ENCODE measurements around the gene AQP7.
"Not testable (repeated sequence)": the region's sequence is repeated elsewhere in the genome, so short reads cannot be mapped to it uniquely, and the experiment has no call there.

The AQP7 gene

DNA sequence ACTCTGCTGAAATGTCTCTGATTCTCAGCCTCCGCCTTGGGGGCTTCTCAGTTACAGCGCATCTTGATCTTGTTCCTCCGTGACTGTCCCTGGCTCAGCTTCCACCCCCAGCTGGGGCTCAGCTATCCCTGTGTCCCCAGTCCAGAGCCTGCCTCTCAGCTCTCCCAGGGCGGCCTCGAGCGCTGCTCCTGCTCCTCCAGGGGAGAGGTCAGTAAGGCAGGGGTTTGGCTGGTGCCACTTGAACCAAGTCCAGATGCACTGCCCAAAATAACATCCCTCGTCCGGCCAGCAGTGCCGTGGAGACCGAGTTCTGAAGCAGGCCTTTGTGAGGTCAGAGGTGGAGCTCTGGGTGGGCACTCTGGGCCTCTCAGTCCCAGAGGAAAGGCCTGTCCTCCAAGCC is at the start of gene AQP7:
AQP7 (minus strand) TSS at position 198 of the 400 bp plus-strand sequence. CDS start 1,306 bp downstream, outside the sequence.
- not testable (repeated sequence) for DNase-seq (ENCODE audit: low spot score)

DNA sequence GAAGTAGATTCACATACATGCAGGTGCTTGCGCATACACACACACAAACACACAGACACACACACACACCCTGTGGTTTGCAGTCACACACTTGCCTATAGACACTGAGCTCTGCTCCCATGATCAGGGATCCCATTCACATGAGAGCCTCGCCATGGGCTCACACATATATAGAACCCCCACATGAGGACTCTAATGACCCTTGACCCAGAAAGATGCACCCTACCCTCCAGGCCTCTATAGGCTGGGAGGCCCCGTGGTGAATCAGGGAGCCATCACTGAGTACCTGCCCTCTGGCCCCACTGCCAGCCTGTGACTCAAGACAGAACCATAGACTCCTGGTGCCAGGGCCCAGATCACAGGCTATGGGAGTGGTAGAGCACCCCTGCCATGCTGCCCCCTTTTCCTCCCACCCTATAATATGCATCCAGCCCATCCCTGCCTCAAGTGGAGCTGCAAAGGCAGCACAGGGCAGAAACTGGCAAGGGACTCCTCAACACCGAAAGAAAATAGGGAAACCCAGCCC is 48.3 kb upstream of the AQP7 start:
- DNase-seq (ENCODE audit: low spot score): no peak

DNA sequence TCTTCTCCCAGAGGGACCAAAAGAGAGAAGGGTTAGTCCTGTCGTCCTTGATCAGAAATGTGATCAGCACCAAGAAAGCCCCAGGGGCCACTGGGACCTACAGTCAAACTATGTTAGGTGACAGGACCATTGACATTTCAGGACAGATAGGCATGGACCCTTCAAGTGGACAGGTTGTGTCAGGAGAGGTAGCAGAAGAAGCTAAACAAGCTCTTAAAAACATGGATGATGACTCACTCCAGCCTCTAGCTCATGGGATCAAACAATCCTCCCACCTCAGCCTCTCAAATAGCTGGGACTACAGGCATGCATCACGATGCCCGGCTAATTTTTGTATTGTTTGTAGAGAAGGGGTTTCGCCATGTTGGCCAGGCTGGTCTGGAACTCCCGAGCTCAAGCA is 47.3 kb upstream of the AQP7 start:
- DNase-seq (ENCODE audit: low spot score): no peak

DNA sequence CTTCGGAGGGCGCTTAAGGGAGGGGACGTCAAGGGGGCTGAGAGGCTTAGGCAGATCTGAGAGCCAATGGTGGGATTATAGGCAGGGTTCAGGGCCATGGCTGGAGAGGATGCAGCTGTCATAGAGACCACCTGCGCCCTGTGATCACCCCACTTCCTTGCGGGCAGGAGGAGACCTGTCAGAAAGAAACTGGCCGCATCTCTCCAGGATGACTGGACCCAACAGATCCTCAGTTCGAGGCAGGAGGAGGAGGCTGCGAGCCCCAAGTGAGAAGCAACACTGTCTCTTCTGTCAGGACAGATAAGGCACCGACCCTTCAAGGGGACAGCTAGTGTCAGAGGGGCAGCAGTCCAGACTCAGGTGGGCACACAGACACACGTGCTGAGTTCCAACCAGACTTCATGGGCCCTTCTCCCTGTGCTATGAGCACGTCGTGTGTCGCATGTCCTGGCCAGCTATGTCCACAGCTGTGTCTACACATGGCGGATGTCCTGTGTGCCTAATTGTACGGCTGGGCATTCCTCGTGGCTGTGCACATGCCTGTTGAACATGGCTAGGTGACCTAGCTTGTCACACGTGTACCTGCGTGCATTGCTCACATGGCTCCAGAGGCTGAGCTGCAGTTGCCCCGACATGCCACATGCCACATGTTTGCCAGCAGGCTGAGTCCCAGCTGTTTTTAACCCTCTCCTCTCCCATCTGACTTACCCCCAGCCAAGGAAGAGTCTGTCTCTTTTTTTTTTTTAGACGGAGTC is 45.6 kb upstream of the AQP7 start:
- no peak for DNase-seq (ENCODE audit: low spot score)

DNA sequence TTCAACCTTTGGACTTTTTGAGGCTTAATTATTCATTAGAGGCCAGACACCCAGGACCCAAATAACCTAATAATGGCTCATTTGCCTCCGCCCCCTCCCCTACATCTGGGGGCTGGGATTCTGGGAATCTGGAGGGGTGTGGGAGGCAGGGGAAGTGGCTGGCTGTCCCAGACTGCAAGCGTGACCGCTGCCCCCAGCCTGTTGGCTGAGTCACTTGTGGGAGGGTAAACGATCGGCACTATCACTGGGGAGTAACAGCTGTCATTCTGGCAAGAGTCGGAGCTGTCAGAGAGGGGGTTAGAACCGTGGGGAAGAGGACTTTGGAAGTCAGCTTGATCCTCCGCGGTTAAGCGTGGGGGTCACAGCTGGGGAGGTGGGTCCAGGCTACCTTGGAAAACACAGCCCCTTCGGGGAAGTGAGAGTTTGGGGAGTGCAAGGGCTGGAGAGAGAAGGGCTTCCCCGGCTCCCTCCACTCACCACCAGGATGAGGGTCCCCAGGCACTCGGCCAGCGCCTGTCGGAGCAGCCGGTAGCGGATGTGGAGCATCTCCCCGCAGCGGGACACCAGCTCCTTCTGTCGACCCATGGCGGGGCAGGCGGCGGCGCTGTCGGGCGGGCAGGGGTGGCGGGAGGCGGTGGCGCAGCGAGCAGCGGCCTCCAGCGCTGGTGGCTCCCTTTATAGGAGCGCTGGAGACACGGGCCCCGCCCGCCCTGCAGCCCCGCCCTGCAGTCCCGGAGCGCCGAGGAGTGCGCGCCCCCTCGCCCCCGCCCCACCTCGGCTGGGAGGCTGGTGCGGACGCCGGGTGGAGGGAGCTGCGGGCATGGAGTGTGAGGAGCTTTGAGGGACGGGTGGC is 44.8 kb upstream of the AQP7 start, which contains the start of gene AQP3:
AQP3 (minus strand) TSS at position 648 of the 853 bp plus-strand sequence; CDS start at position 585, 63 bp downstream.
- peak; percentile 83 for DNase-seq (ENCODE audit: low spot score)

DNA sequence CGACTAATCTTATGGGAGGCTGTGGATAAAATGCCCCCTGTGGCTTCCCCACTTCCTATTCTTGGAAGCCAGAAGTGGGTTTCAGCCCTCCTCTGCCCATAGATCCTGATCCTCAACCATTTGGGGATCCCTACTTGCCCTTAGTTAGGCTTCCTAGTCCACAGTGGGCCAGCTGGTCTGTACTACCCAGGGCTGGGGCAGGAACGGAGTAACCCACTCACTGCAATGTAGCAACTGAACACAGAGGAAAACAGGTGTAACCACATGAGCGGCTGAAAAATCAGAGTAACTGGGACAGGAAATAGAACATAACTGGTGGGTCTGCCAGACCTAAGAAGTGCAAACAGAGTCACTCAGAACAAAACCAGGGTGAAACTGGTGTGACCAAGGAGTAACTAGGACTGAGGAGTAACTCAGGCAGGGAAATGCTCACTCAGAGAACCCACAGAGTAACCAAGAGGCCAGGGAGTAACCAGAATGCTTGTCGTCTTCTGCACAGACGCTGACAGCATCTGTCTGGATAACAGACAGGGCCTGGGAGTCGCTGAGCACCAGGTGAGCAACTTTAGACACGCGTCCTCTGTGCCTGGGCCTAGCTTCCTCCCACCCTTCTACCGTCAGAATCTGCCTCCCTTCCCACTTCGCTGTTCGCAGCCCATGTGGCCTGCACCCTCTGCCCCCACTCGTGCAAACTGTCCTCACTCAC is 44.0 kb upstream of the AQP7 start:
- DNase-seq (ENCODE audit: low spot score): no peak

DNA sequence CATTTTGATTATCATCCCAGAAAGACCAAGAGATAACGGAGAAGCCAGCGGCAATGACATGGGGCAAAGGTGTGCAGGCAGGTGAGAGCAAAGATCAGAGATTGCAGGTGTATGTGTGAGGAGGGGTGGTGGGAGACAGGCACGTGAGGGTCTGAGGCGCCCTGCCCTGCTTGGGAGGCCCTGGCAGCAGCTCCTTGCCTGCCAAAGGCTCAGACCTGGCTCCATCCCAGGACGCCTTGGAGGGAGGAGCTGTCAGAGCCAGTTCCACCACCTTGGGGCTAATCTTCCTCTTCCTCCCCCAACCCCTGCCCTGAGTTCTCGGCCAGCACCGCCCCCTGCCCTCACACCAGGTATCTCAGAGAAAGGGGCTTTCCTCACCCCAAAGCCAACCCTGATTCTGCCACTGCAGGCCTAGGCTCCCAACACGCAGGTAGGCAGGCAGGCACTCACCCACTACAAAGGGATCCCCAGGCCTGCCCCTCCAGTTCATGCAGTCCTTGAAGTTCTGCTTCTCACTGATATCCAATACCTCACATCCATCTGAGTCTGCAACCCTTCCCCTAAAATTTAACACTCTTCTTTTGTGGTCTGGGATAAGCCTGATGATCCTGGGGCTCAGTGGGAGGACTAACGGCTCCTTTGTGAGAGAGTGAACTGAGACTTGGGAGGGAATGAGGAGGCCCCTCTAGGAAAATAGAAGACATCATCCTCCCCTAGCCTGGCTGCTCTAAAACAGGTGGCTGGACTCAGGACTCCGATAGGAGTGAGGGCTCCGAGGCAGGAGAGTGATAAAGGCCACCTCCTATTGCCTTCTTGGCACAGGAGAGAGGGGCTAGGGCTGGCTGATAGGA is 43.2 kb upstream of the AQP7 start:
- DNase-seq (ENCODE audit: low spot score): no peak

DNA sequence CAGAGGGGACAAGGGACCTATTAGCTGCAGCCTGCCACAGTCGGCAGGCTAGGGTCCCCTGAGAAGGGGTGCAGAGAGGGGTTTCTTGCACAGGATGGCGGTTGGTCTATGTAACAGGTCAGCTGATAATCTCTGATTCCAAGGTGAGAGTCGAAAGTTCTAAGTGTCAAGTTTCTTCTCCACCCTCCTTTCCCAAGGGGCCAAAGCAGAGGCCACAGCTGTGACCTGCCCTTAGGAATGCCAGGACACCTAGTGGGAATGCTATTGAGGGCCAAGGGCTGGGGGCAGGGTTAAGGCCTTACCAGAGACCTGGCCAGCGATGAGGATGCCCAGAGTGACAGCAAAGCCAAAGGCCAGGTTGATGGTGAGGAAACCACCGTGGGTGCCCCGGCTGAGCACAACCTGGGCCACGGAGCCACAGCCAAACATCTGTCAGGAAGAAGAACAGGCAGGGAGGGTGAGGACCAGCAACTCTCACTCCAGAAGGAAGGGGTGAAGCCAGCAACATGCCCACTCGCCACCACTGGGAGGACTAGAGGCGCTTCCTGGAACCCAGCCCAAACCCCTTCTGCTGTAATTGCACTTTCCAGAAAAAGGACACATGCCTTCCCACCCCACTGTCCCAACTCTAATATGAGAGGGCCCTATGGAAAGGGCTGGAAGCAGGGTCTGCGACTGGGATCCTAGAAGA is 41.2 kb upstream of the AQP7 start:
- no peak for DNase-seq (ENCODE audit: low spot score)

DNA sequence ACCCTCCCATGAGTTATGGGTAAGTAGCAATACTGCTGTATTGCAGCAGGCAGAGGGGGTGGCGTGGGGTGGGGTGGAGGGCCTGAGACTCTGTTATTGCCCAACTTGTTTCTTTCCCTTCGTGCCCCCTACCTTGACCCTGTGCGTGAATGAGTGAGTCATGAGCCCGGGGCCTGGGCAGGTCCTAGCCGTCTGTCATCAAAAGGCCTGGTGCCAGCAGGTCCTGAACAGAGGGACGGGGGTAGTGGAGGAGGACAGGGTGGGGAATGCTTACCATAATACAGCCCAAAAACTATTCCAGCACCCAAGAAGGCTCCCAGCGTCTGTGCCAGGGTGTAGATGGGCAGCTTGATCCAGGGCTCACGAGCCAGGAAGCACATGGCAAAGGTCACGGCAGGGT is 40.7 kb upstream of the AQP7 start:
- no peak for DNase-seq (ENCODE audit: low spot score)

DNA sequence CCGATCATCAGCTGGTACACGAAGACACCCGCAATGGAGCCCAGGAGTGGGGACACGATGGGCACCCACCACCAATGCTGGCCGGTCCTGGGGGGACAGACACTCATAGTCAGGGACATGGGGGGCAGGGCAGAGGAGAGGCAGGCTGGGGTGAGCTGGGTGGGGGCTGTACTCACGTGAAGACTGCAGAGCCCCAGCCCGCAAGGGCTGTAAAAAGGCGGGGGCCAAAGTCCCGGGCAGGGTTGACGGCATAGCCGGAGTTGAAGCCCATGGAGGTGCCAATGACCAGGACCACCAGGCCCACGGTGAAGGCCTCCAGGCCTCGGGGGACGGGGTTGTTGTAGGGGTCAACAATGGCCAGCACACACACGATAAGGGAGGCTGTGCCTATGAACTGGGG is 39.8 kb upstream of the AQP7 start:
- DNase-seq (ENCODE audit: low spot score): no peak

DNA sequence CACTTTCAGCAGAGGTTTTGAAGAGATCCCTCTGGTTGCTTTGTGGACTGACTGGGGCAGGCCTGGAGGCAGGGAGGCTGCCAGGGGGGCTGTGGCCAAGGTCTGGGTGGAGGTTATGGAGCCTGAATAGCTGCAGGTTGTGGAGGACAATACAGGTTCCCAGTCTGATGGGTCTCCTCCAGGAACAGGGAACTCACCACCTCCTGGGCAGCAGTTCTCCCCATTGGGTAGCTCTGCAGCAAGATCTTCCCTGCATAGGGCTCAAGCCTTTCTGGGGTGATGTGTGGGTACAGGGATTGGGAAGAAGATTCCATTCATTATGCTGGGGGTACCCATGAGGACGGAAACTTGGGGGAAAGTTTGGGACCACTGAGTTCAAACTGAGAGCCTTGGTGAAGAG is 38.2 kb upstream of the AQP7 start:
- DNase-seq (ENCODE audit: low spot score): no peak

DNA sequence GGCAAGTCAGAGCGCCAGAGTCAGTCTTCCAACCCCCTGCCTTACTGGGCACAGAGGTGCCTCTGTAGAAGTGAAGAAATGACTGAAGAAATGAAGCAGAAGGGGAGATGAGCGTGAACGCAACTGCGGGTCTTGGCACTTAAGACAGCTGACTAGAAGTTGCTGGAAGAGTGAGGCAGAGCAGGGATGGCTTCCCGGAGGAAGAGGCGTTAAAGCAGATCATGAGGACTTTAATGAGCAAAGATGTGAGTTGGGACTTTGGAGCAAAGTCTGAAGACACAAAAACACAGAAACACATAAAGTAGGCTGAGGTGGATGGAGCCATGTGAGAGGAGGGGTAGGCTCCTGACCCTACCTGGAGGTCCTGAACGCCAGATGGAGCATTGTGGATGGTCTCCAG is 37.8 kb upstream of the AQP7 start:
- DNase-seq (ENCODE audit: low spot score): no peak

DNA sequence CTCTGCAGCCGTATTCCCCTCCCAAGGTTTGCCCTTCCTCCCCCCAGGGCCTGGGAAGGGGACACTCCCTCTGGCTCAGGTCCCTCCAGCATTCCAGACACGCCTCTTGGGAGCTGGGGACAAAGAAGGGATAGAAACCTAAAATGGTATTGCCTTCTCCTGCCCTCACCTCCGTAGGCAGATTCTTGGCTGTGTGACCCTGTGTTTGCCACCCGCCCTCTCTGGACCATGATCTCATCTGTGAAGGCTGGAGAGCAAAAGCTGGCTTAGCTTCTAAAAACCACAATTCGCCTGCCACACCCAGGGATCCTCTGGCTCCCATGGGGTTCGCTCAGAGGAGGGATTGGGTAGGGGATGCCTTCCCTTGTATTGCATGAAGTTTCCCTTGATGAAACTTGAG is 37.4 kb upstream of the AQP7 start:
- DNase-seq (ENCODE audit: low spot score): no peak

DNA sequence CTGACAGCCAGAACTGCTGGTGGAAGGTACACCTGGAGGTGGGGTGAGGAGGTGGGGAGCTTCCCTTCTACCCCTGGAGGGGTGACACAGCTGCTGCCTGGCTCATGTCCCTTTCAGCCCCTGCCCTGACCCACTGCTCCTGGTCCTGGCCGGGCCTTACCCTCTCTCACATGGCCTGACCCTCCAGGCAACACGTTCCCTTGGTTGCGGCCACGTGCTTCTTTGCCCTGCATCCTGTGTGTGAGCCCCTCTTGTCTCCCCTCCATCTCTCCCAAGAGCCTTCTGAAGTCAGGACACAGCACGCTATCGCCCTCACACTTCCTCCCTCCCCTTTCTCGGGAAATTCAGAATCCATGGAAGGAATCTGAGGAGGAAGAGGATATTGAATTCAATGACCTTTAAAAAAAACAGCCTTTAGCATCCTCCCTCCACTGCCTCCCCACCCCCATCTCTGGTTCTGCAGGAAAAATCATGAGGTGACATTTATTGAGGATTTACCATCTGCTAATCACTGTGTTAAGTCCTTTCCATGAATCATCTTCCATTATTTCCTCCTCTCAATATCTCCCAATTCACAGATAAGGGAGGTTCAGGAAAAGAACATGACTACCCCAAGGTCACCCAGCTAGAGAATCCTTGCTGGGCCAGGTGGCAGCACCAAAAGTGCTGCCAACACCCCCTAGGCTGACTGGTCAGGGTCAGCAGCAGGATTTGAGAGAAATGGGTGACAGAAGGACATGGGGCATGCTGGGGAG is 36.7 kb upstream of the AQP7 start:
- DNase-seq (ENCODE audit: low spot score): no peak

DNA sequence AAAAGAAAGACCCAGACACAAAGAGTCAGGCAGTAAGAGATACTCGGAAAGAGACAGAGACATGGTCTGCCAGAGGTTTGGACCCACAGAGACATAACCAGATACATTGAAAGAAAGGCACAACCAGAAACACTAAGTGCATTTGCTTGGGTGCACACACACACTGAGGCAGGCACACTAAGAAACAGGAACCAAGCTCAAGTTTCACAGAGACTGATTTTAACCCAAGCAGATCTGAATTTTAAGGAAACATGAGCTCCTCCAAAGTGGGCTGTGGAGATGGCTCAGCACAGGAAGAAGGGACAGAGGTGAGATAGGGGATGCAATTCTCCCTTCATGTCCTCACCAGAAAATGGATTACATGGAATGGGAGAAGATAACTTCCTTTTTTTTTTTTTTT is 35.5 kb upstream of the AQP7 start:
- no peak for DNase-seq (ENCODE audit: low spot score)

DNA sequence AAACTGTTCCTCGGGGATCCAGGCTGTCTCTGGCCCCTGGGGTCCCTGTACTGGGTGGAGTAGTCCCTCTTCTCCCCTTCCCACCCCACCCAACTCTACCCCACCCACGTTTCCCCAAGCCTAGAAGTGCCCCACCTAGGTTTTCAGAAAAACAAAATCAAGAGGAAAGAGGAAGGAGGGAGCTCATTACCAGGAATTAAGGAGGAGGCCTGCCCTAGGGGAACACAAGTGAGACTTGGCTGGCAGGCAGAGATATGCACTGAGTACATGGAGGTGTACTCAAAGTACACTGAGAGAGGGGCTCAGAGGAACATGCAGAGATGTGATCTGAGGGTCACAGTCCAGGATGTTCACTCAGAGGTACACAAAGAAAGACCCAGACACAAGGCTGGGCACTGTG is 34.8 kb upstream of the AQP7 start:
- DNase-seq (ENCODE audit: low spot score): no peak

DNA sequence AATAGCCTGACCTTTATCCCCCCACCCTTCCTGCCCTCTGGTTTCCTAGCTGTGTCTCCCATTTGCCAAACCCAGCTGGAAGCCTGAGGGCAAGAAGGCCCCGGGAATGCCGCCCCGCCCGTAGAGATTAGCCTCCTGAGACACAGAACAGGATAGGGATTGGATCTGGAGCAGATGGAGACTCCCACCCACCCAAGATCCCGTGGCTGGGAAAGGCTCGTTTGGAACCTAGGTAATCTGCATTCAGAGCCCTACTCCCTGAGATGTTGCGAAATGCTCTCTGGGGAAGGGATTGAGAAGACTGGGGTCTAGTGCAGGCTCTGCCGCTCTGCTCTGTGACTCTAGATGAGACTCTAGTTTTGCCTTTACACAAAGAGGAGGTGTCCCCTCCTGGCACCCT is 34.1 kb upstream of the AQP7 start:
- no peak for DNase-seq (ENCODE audit: low spot score)

DNA sequence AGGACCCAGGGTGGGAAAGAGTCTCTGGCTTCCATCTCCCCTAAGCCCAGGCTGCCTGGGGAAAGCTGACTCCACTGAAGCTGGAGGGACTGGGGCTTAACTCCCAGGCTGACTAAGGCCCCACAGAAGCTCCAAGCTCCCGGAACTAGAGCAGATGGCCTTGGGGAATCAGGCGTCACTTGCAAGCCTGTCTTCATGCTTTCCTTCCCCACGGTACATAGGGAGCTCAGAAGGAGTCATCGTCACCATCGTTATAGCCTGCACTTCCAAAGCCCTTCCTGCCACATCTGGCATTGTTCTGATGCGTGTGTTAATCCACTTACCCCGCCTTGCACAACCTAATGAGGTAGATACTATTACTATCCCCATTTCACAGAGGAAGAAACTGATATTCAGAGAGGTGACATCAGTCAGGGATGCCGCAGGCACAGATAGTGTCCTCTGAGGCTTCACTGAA is 33.5 kb upstream of the AQP7 start:
- DNase-seq (ENCODE audit: low spot score): no peak

DNA sequence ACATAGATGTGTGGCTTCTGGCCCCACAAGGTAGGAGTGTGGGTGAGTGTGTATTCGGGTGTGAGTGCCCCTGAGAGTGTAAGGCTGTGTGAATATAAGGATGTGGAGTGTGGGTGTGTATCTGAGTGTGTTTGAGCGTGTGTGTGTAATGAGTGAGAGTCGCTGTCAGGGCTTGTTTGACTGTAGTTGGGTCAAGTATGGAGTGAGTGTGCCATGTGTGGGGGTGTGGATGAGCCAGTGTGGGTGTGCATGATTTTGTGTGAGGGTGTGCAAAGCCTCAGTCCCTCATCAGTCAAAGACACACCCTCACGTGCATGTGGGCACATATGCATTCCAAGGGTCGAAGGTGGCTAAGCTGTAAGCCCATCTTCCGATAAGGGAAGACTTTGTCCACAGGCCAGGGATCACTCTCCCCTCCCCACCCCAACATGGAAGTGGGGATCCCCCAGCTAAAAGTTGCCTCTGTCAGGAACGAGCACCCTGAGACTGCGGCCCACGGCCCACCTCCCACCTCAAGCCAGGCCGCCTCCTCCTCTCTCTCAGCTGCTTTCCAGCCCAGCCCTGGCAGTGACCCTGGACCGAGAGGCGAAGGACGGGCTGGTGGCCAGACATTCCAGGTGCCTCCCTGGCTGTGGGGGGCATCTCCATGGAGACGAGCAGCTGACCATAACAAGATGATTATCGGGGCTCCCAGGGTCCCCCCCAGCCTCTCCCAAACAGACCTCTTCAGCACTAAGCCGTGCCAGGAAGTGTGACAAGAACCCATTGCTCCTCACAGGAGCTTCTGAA is 32.1 kb upstream of the AQP7 start:
- no peak for DNase-seq (ENCODE audit: low spot score)

Measured in kidney tubule cell (primary cell).